Mucosa of stomach (tissue), 1 donor: ENCODE data around the gene GNG3.
A peak's percentile ranks its signal among the peaks of the same experiment; 100 is the strongest.
"Not testable (repeated sequence)": the region's sequence is repeated elsewhere in the genome, so short reads cannot be mapped to it uniquely, and the experiment has no call there.

Experiments used
- H3K27me3 ChIP-seq: one replicate; pipeline ENCODE4 v1.7.0; 2013; ENCODE audit warnings: mild to moderate bottlenecking, low read length; ENCODE audit not compliant: control insufficient read depth, insufficient read depth
- H3K36me3 ChIP-seq: one replicate; pipeline ENCODE4 v1.7.0; 2013; ENCODE audit warnings: low read length; ENCODE audit not compliant: control insufficient read depth, insufficient read depth
- H3K4me1 ChIP-seq: one replicate; pipeline ENCODE4 v1.7.0; 2013; ENCODE audit warnings: mild to moderate bottlenecking, low read length; ENCODE audit not compliant: control insufficient read depth, insufficient read depth
- H3K4me3 ChIP-seq: one replicate; pipeline ENCODE4 v1.7.0; 2013; ENCODE audit warnings: low read length
- H3K9ac ChIP-seq: one replicate; pipeline ENCODE4 v1.7.0; 2013; ENCODE audit warnings: mild to moderate bottlenecking, low read length, moderate library complexity
- H3K9me3 ChIP-seq: one replicate; pipeline ENCODE4 v1.7.0; 2013; ENCODE audit warnings: mild to moderate bottlenecking, low read length, moderate library complexity; ENCODE audit not compliant: control insufficient read depth
- donor health status: Pancreatic carcinoma.

Gene GNG3

GRCh38 chr11:62693624-62694023 lies 13.9 kb upstream of the GNG3 start:
- not testable (repeated sequence) for H3K36me3 ChIP-seq, H3K27me3 ChIP-seq, H3K4me3 ChIP-seq, H3K4me1 ChIP-seq, H3K9me3 ChIP-seq, H3K9ac ChIP-seq

DNA sequence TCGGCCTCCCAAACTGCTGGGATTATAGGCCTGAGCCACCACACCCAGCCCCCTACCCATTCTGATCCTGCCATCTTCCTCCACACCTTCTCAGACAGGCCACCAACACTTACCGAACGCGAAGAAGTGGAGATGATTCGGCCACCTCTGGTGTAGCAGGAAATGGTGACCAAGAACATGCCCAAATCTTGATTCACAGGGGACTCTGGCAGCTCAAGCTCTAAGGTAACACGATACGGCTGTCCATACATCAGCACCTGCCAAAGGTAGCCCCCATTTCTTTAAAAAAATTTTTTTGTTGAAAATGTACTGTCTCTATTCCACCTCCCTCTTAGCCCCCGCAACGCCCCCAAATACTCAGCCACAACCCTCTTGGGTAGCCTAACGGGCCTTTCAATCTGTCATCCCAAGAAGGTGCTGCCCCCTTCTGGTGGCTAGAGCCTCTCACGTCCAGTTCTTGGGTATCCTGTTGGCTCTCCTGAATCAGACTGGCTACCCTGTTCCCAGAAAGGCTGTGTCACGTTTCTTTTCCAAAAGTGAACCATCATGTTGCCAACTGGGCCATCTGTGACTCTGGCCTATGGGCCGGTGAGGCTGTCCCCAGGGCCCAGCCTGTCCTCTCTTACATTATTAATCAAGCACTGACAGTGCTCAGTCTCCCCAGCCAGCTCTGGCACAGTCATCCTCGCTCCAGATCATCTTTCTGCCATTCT lies 12.9 kb upstream of the GNG3 start:
- Histone ChIP-seq H3K4me3 (no peak overlapping the region), H3K9me3 (no peaks in the 10 kb centered on the region), H3K27me3 (no peaks in the 10 kb centered on the region), H3K9ac (no peak overlapping the region), H3K36me3 (no peaks in the 10 kb centered on the region), H3K4me1 (no peaks in the 10 kb centered on the region)

DNA sequence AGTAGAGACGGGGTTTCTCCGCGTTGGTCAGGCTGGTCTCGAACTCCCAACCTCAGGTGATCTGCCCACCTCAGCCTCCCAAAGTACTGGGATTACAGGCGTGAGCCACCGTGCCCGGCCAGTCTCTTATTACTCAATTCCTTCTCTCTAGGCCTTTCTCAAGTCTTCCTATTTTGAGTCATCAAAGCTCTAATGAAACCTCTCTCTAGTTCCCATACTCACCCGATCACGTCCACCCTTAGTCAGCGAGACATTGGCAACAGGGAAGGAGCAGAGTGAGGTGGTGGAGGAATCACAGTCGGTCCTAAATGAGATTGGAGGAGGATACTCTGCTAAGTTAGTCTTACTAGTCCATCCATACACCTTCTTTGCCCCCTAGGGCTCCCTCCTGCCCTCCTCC lies 5.2 kb upstream of the GNG3 start:
- no peaks in the 10 kb centered on the region for H3K36me3 ChIP-seq
- no peaks in the 10 kb centered on the region for H3K27me3 ChIP-seq
- no peak overlapping the region for H3K4me3 ChIP-seq
- H3K4me1 ChIP-seq: peaks cover 20% of the 10 kb centered on the region
- no peak overlapping the region for H3K9ac ChIP-seq
- no peaks in the 10 kb centered on the region for H3K9me3 ChIP-seq

- H3K4me1 ChIP-seq: peaks cover 29% of the 10 kb centered on the region
- not testable (repeated sequence) for H3K27me3 ChIP-seq, H3K4me3 ChIP-seq, H3K9me3 ChIP-seq, H3K36me3 ChIP-seq, H3K9ac ChIP-seq
Measured at GRCh38 chr11:62703921-62704320, 3.6 kb upstream of the GNG3 start.

GRCh38 chr11:62705413-62705812 lies 2.1 kb upstream of the GNG3 start:
- peaks cover under 1% of the 10 kb centered on the region for H3K36me3 ChIP-seq
- H3K4me3 ChIP-seq: peak overlapping the region; percentile 43
- H3K9me3 ChIP-seq: no peaks in the 10 kb centered on the region
- H3K9ac ChIP-seq: peak overlapping the region; percentile 55
- no peaks in the 10 kb centered on the region for H3K27me3 ChIP-seq
- peaks cover 36% of the 10 kb centered on the region for H3K4me1 ChIP-seq

DNA sequence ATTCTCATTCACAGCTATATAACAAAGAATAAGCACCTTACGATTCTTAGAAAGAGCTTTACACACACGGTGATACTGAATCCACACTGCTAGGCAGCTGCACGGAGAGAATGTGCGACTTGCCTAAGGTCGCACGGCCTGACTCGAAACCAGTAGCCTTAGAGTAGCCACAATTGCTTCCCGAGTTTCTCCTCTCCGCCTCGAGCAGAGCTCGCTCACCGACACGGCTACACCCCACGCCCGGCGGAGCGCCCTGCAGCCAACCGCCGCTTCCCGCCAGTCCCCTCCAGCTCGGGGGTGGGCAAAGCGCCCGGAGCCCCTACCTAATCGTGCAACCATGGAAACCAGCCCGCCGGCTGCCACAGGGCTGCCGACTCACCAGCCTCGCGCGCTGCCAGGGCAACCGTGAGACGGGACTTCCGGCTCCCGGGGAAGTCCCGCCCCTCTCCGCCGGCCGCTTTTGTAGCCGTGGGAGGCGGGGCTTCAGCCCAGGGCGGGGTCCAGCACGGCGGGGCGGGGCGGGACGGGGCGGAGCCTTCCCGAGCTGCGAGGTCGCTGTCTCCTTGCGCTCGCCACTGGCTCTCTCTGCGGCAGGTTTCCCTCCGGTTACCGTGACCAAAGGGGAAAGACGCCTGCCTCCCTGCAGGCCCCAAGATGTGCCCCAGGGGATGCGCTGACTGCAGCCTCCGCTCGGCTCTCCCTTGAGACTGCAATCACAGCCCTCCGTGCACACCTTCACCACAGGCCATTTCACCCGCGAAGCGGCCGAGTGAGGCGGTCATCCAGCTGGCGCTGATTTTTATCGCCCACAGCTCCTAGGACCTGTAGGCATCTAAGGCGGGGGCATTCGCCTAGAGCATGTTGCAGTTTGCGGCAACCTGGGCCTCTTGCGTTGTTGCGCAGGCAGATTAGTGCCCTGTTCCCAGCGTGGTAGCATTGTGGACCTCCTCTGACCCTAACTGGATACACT lies 1.3 kb upstream of the GNG3 start:
- Histone ChIP-seq H3K4me1 (peaks cover 40% of the 10 kb centered on the region), H3K4me3 (peak overlapping the region; percentile 75), H3K36me3 (peaks cover 5% of the 10 kb centered on the region), H3K9ac (peak overlapping the region; percentile 55), H3K9me3 (no peaks in the 10 kb centered on the region), H3K27me3 (no peaks in the 10 kb centered on the region)

DNA sequence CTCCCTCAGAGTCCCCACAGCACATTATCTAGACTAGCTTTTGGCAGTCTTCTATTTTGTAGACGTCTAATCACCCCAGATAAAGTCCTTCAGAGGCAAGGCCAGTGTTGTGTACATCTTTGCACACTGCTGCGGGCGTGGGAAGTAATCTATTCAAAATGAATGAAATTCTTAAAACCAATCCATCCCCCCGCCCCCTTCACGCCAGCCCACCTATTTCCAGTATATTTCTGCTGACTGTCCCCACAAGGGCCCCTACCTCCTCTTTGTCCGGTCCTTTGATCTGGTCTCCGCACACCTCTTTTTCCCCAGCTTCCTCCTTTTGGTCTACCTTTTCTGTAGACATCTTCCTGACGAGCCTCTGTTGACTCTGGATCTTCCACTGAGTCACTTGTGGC lies 627 bp upstream of the GNG3 start:
- no peaks in the 10 kb centered on the region for H3K27me3 ChIP-seq
- no peaks in the 10 kb centered on the region for H3K9me3 ChIP-seq
- peaks cover 5% of the 10 kb centered on the region for H3K36me3 ChIP-seq
- H3K9ac ChIP-seq: peak overlapping the region; percentile 45
- H3K4me3 ChIP-seq: peak overlapping the region; percentile 75
- peaks cover 40% of the 10 kb centered on the region for H3K4me1 ChIP-seq

DNA sequence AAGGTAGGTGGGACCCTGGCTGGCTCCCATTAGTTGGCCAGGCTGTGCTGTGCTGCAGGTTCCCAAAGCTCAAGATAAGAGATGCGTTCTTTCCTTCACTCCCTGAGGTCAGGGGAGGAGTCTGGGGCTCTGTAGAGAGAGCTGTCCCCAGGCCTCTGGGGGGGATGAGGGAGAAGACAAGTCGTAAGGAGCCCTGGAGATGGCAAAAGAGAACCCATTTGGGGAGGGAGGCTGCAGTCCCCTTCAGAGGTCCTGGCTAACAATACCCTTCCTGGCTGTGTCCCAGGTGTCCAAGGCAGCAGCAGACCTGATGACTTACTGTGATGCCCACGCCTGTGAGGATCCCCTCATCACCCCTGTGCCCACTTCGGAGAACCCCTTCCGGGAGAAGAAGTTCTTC lies 916 bp downstream of the GNG3 start:
- peaks cover 5% of the 10 kb centered on the region for H3K36me3 ChIP-seq
- H3K9ac ChIP-seq: peak overlapping the region; percentile 92
- H3K9me3 ChIP-seq: no peaks in the 10 kb centered on the region
- no peaks in the 10 kb centered on the region for H3K27me3 ChIP-seq
- peak overlapping the region; percentile 52 for H3K4me3 ChIP-seq
- peaks cover 52% of the 10 kb centered on the region for H3K4me1 ChIP-seq

- Histone ChIP-seq H3K9ac (peak overlapping the region; percentile 92), H3K4me1 (peaks cover 56% of the 10 kb centered on the region)
Measured at GRCh38 chr11:62708793-62709192, 1.3 kb downstream of the GNG3 start.

GRCh38 chr11:62709247-62710000 lies 1.9 kb downstream of the GNG3 start:
- Histone ChIP-seq H3K4me3 (peak overlapping the region; percentile 86), H3K4me1 (peaks cover 62% of the 10 kb centered on the region), H3K9ac (peak overlapping the region; percentile 92), H3K9me3 (no peaks in the 10 kb centered on the region), H3K36me3 (peaks cover 7% of the 10 kb centered on the region), H3K27me3 (no peaks in the 10 kb centered on the region)

More at GRCh38 chr11:62708793-62709192, 1.3 kb downstream of the GNG3 start:
- Histone ChIP-seq H3K9me3 (no peaks in the 10 kb centered on the region), H3K36me3 (peaks cover 5% of the 10 kb centered on the region), H3K27me3 (no peaks in the 10 kb centered on the region), H3K4me3 (peak overlapping the region; percentile 52)

- H3K9me3 ChIP-seq: no peaks in the 10 kb centered on the region
- H3K27me3 ChIP-seq: no peaks in the 10 kb centered on the region
- H3K4me1 ChIP-seq: peaks cover 62% of the 10 kb centered on the region
- H3K4me3 ChIP-seq: peak overlapping the region; percentile 86
- H3K9ac ChIP-seq: peak overlapping the region; percentile 92
- peaks cover 11% of the 10 kb centered on the region for H3K36me3 ChIP-seq
Measured at GRCh38 chr11:62710001-62710345, 2.5 kb downstream of the GNG3 start.
